Kidney epithelial cell (primary cell): Measurements from ENCODE around the gene PAGE2. TPM values are rescaled to one million over a fixed set of nuclear protein-coding genes. Genes with fewer than 3 reads are reported as not detected.
"Not testable (repeated sequence)": the region's sequence is repeated elsewhere in the genome, so short reads cannot be mapped to it uniquely, and the experiment has no call there.

Experiments used
- DNase-seq: peaks from one replicate; pipeline ENCODE4 v3.0.0-alpha.2; 2010; ENCODE audit warnings: low read depth
- H3K27me3 ChIP-seq: 2 replicates; pipeline ENCODE4 v1.6.0; 2011; ENCODE audit warnings: low read length; ENCODE audit not compliant: control insufficient read depth, insufficient read depth
- H3K36me3 ChIP-seq: 2 replicates; pipeline ENCODE4 v1.5.1; 2011; ENCODE audit warnings: low read length; ENCODE audit not compliant: control insufficient read depth, insufficient read depth
- H3K4me3 ChIP-seq: 2 replicates; pipeline ENCODE4 v1.5.1; 2011; ENCODE audit warnings: low read depth, mild to moderate bottlenecking, control low read depth, low read length
- CTCF ChIP-seq: IDR thresholded peaks from 2 replicates; pipeline ENCODE4 v1.5.1; 2011; ENCODE audit warnings: mild to moderate bottlenecking, moderate library complexity, low read length, control low read depth, inconsistent platforms; ENCODE audit not compliant: insufficient read depth, poor library complexity, severe bottlenecking
- total RNA-seq: library from RNA; depleted of rRNA; stranded (reverse); fragments of >200 nt; gene quantifications from 2 replicates; pipeline ENCODE4 v1.2.3, GENCODE V29; 2015

PAGE2 gene
- total RNA-seq, 1 donor from 2014 or later = not detected

GRCh38 chrX:55132416-55132815 is 43.6 kb downstream of the PAGE2 start:
- no peaks in the 10 kb centered on the region for H3K36me3 ChIP-seq
- no peaks in the 10 kb centered on the region for H3K27me3 ChIP-seq
- TF ChIP-seq CTCF = no peak
- no peak for DNase-seq
- H3K4me3 ChIP-seq = no peak overlapping the region

DNA sequence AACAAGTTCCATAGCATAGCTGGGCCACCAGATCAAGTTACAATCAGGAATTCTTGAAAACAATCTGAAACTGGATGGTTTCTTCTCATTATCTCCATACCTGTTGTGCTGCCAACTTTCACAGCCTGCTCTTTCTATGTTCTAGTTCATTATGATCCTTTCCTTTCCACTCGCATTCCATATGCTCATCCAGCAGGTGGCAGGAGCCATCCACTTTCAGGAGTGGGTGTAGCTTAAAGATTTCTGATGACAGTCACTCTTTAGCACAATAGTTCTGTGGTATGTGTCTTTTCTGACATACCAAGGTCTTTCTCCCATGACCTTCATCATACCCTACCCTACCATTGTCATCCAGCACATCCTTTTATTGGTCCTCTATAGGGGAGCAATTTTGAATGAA is 46.4 kb downstream of the PAGE2 start:
- peak; percentile 7 for DNase-seq

DNA sequence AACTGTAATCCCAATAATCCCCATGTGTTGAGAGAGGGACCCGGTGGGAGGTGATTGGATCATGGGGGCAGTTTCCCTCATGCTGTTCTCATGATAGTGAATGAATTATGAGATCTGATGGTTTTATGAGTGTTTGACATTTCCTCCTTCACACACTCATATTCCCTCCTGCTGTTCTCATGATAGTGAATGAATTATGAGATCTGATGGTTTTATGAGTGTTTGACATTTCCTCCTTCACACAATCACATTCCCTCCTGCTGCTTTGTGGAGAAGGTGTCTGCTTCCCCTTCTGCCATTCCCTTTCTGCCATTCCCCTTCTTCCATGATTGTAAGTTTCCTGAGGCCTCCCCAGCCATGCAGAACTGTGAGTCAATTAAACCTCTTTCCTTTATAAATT is 52.0 kb downstream of the PAGE2 start:
- DNase-seq, H3K36me3 ChIP-seq, H3K4me3 ChIP-seq, H3K27me3 ChIP-seq: not testable (repeated sequence)

More for the DNA sequence above, 46.4 kb downstream of the PAGE2 start:
- Histone ChIP-seq H3K27me3 (no peaks in the 10 kb centered on the region), H3K4me3 (no peak overlapping the region), H3K36me3 (no peaks in the 10 kb centered on the region)
- peak; percentile 59 for TF ChIP-seq CTCF

Other genes with a start within 250 kb of the PAGE2 start
- gene TRO, start 168.2 kb upstream of the PAGE2 start, total RNA-seq = 17.1 and 19.7 TPM in 2 replicates
- gene PFKFB1, start 94.8 kb upstream of the PAGE2 start, total RNA-seq = 0.14 TPM in 1 of 2 replicates, not detected in the other
- gene APEX2, start 88.7 kb upstream of the PAGE2 start, total RNA-seq = 13.8 and 15.1 TPM in 2 replicates
- not detected in 2 replicates for gene ALAS2, start 58.0 kb upstream of the PAGE2 start, total RNA-seq
- gene PAGE2B, start 14.0 kb upstream of the PAGE2 start, total RNA-seq = not detected in 2 replicates
- gene PAGE5, start 131.3 kb downstream of the PAGE2 start, total RNA-seq = not detected in 2 replicates
- not detected in 2 replicates for gene PAGE3, start 175.9 kb downstream of the PAGE2 start, total RNA-seq